Stimulated activated CD4-positive, alpha-beta T cell treated with anti-CD3 and anti-CD28 coated beads, Interleukin-1b, Interleukin-23, amount 100 ng/mL, for 48 hours (primary cell): Measurements from ENCODE around the gene SKIDA1.

ENCODE experiments used
- DNase-seq: peaks from one replicate; pipeline ENCODE4 v3.0.0-alpha.2; 2020

Gene SKIDA1

GRCh38 chr10:21515361-21516241, 9.9 kb downstream of the SKIDA1 start:
- no peak for DNase-seq

DNA sequence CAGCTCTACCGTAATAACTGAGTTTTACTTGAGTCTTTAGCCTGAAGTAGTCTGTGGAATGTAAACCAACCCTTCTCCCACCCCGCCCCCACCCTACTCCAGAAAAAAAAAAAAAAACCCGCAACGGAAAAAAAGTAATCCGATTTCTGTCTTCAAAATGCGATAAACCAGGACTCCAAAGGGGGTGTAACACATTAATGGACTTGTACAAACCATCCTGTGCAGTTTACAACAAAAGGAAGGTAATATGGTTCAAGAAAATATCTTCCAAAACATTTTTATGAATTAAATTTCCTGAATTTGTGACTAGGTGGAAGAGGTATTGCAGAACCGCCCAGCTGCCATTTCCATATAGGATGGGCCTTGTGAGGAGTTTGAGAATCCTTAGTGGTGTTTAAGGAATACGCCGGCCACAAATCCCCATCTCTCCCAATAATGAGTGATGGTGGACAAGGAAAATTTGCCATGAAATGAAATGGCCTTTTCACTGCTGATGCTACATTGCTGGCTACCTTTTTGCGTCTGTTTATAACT, 10.6 kb downstream of the SKIDA1 start:
- DNase-seq = no peak

- no peak for DNase-seq
Observed at GRCh38 chr10:21514129-21514817, 11.2 kb downstream of the SKIDA1 start.

DNA sequence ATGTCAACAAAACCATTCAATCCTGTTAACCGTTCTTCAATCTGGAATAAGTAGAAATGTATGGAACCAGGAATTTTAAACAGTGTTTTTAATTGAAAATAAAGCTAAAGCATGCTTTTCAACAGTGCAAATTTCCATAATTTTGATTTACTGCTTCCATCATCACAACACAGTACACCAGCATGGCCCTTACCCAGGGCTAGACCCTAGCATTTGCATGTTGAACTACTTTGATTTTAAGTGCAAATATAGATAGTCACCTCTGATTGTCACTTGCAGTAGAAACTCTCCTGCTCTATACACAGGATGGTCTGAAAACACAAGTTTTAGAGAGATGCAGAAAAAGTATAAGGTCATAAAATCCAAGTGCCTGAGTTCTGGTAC, 12.1 kb downstream of the SKIDA1 start:
- DNase-seq = no peak

DNA sequence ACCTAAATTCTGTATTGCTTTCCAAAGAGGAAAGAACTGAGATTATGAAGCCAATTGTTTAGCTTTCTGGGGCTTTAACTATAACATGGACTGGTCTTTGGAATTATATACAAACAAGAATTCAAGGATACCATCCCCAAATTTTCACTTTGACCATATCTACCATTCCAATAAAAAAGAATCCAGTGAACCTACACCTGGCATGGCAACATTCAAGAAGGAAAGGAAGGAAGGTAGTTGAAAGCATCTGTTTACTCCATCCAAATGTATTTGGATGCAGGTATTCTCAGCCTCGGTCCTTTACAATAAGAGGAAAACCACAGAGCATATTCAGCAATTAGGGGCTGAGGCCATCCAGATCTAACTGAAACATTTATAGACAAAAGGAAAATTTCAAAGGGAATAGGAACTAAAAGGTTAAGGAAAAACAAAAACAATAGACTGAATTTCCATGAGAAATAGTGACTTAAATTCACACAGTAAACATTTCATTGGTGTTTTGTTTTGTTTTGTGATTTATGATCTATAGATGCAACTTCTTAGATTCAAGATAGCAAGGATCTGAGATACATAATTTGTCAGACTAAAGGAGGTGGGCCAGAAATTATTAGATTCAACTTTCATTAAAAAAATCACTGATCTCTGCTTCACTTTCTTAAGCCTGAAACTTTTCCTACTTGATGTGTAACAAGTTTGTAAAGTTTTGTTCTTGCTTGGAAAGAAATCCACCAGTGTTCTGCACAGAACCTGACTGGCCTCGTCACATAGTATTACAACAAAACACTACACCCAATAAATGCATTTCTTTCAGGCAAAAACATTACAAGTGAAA, 12.7 kb downstream of the SKIDA1 start:
- DNase-seq = no peak

- no peak for DNase-seq
Observed at GRCh38 chr10:21511946-21512572, 13.4 kb downstream of the SKIDA1 start.

DNA sequence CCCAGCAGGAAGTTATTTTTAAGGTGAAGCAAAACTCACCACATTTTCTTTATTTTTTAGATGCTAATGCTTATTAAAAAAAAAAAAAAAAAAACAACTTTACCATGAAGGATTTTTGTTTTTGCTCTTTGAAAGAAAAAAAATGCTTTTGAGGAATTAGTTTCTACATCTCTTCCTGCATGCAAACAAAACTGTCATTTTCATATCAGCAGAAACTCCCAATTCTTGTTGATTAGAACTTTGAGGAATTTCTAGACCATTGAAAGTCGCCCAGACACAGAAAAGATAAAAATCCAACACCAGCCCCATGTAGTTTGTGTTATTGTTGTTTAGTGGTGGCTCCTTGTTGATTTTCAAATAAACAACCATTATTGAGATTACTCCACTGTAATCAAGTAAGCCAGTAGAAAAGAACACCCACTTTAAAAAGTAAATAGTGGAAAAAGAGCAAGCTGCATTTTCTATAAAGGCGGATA, 14.3 kb downstream of the SKIDA1 start:
- no peak for DNase-seq

DNA sequence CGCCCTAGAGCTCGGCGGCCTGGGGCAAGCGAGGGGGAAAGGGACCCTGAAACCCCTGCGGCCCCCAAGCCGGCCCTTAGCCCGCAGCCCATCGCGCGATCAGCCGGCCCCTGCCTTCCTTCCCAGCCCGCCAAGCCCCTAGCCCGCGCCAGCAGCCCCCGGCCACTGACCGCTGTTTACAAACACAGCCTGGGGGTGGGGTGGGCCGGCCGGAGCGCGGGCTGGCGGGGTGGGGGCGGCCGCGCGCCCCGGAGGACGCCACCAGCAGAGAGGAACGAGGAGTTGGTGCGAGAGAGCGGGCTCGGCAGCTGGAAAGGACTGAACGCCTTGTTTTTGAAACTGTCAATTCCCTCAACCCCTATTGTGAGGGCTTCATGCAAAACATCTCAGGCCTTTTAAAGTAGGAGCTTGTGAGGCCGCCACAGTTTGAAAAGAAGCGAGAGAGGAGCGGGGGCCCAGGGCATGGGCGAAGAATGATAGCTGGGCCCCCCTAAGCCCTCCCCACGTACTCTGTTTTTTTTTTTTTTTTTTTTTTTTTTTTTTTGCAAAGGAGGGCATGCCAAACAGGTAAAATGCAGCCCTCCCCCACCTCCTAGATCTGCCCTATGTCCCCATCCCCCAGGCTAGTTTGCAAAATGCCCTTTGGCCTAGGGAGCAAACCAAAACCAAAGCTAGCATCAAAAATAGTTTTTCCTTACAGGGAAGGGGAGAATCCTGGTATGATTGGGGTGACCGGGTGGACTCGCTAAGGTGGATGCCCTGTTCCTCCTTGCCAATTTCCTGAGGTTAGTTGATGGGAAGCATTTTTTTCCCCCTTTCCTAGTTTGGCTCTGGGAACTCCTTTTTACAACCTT, 15.0 kb downstream of the SKIDA1 start:
- DNase-seq = no peak

DNA sequence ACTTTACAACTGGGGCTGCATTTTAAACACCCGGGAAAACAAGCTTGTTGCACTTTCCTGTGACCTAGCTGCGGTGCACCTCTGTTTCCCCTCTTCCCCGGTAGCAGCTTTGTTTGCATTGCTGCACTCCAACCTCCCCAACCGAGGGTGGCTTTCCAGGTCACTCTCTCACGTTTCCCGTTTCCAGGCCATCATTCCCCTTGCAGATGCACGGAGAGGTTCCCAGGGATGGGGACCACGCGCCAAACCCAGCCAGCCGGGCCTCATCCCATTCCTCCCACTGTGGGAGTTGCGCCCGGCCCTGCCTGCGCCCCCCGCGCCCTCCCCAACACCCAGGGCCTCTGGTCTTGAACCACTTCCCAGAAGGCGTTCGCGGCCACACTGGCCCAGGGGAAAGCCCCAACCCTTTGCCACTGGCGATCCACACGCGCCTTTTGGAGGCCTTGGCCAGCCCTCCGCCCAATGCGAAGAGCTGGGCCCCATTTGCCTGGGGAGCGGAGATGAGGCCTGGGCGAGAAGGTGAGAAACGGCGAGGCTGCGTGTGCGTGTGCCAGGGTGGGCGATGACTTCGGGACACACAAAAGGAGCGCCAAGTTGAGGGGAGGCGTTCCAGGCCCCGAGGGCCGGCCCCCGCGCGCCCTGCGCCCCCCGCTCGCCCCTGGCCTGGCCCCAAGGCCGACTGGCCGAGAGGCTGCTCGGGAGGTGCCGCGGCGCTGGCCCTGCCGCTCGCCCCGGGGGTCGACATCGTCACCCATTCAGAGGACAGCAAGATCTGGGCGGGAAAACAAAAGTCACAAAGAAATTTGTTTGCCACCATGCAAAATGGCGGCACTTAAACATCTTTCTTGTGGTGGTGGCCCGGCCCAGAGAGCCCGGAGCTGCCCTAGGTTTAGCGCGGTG, 15.9 kb downstream of the SKIDA1 start:
- DNase-seq = no peak

GRCh38 chr10:21508706-21509331, 16.7 kb downstream of the SKIDA1 start:
- DNase-seq = no peak

- DNase-seq = no peak
Observed at GRCh38 chr10:21507150-21507549, 18.3 kb downstream of the SKIDA1 start.

- DNase-seq = no peak
Observed at GRCh38 chr10:21506351-21506750, 19.1 kb downstream of the SKIDA1 start.

- no peak for DNase-seq
Observed at GRCh38 chr10:21505711-21506278, 19.7 kb downstream of the SKIDA1 start.

DNA sequence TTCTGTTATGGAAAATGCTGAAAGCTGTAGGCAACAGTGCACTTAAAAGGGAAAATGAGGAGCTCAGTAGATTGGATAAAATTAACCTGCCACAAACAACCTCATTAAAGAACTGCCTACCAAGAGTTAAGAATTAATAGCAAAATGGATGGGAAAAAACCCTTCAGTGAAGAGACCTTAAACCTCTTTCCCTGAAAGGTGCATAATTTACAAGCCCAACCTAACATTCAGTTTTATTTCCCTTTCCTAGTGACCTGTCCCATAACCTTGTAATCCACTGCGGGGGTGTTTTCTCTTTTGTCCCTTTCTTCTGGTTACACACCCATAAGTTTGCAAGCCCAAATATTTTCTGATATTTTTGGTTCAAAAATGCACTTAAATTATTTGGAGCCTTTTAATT, 21.9 kb downstream of the SKIDA1 start:
- DNase-seq = no peak

DNA sequence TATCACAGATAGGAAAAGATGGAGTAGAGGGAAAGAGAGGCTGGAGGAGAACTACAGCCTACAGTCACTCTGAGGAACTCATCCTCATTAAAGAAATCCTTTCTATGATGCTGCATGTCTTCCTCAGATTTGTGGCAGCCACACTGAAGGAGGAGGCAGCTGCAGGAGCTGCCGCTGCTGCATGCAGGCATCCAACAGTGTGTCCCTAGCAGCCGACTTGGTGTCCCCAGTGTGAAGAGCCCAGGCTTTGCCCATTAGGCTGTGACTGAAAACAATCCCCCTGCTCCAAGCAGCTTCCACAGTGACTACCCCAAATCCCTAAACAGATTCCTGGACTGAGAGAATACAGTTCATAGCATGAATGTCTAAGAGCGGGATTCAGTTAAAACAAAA, 23.1 kb downstream of the SKIDA1 start:
- no peak for DNase-seq

DNA sequence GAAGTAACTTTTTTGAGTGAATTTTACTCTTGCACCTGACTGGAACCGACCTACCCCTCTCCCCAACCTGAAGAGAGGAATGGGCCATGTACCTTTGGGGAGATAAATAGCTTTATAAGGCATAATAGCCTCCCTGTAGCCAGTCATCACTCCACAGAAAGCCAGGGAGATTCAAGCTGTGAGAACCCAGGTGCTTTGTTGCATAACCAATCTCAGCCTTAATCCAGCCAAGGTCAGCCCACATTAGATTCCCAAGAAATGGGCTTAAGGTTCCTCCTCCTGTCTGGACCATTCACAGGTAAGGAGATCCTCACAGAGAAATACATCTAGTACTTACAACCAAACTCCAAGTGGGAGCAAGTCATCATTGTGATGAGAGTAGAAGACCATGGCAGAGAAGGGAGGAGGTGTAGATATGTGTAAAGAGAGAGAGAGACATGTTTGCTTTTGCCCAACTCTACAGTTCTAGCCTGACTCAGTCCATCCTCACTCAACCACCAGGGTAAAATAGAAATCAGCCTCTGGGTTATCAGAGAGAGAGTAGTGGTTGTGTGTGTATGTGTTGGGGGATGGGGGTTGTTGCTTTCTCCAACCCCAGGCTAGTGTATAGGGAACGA, 23.6 kb downstream of the SKIDA1 start:
- DNase-seq = no peak

GRCh38 chr10:21501091-21501490, 24.4 kb downstream of the SKIDA1 start:
- no peak for DNase-seq

DNA sequence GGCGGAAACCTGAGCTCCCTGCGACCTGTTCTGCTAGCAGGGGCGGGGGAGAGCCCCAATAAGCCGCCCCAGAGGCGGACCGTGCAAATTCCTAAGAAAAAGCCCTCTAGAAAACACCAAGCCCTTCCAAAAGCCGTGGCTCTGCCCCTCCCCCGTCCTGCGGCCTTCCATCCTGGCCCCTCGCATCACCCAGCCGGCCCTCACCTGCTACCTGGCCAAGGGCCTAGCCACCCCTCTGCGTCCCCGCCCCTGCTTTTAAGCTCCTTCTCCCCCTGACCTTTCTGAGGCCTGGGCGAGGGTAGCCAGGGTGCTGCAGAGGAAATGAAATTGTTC, 24.9 kb downstream of the SKIDA1 start:
- DNase-seq = no peak
